PFSK-1 (cell line): ENCODE data around the gene CUEDC2.

Experiments used
- POLR2AphosphoS5 ChIP-seq: IDR thresholded peaks from 2 replicates; pipeline ENCODE4 v1.6.1; 2012; ENCODE audit warnings: low read depth, mild to moderate bottlenecking, control low read depth, low read length, moderate library complexity
- SIN3A ChIP-seq: IDR thresholded peaks from 2 replicates; pipeline ENCODE4 v1.6.1; 2012; ENCODE audit warnings: mild to moderate bottlenecking, low read length, moderate library complexity, borderline replicate concordance; ENCODE audit not compliant: insufficient read depth
- TAF1 ChIP-seq: IDR thresholded peaks from 2 replicates; pipeline ENCODE4 v1.6.1; 2012; ENCODE audit warnings: low read length, control low read depth, borderline replicate concordance; ENCODE audit not compliant: insufficient read depth
- TF ChIP-seq, protein P1 (sequence below), 2 experiments: IDR thresholded peaks; 2 replicates each; pipeline versions ENCODE4 v1.6.1 to v1.8.0; 2011 to 2012; ENCODE audit warnings: low read depth in 2 of 2, low read length in 2 of 2, control low read depth in 1 of 2, inconsistent platforms in 1 of 2, mild to moderate bottlenecking in 1 of 2, moderate library complexity in 1 of 2; ENCODE audit not compliant: insufficient read depth in 1 of 2

DNA sequence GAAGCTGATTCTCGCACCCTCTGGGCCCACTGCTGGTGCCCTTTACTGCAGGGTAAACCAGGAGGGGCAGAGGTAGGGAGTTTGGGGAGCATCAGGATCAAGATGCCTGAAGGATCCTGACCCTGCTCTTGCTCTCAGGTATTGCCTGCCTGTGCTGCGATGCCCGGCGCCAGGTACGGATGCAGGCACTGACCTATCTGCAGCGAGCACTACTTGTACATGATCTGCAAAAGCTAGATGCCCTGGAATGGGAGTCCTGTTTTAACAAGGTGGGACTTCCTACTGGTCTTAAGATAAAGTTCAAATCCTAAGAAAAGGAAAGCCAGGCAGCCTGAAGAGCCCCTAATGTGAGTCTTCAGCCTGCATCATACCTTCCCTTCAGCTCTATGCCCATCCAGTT, 53.0 kb downstream of the CUEDC2 start:
- no peak for TF ChIP-seq POLR2AphosphoS5
- TF ChIP-seq, protein P1, sequence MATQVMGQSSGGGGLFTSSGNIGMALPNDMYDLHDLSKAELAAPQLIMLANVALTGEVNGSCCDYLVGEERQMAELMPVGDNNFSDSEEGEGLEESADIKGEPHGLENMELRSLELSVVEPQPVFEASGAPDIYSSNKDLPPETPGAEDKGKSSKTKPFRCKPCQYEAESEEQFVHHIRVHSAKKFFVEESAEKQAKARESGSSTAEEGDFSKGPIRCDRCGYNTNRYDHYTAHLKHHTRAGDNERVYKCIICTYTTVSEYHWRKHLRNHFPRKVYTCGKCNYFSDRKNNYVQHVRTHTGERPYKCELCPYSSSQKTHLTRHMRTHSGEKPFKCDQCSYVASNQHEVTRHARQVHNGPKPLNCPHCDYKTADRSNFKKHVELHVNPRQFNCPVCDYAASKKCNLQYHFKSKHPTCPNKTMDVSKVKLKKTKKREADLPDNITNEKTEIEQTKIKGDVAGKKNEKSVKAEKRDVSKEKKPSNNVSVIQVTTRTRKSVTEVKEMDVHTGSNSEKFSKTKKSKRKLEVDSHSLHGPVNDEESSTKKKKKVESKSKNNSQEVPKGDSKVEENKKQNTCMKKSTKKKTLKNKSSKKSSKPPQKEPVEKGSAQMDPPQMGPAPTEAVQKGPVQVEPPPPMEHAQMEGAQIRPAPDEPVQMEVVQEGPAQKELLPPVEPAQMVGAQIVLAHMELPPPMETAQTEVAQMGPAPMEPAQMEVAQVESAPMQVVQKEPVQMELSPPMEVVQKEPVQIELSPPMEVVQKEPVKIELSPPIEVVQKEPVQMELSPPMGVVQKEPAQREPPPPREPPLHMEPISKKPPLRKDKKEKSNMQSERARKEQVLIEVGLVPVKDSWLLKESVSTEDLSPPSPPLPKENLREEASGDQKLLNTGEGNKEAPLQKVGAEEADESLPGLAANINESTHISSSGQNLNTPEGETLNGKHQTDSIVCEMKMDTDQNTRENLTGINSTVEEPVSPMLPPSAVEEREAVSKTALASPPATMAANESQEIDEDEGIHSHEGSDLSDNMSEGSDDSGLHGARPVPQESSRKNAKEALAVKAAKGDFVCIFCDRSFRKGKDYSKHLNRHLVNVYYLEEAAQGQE (IDR thresholded peaks at IDR 0.05; ENCODE audit: insufficient read depth in 1 of 2, low read depth in 2 of 2, low read length in 2 of 2): no peak
- TF ChIP-seq TAF1: no peak
- TF ChIP-seq SIN3A: no peak
